GM18508 (cell line): ENCODE data around the gene FAM170B.

Experiments
- ATAC-seq: cut with Tn5 transposase; IDR thresholded peaks from one replicate; pipeline ENCODE4 v1.9.1; 2021; ENCODE audit warnings: moderate number of reproducible peaks; ENCODE audit not compliant: insufficient read depth, unreplicated experiment

The FAM170B gene

GRCh38 chr10:49109669-49110340 is 24.0 kb downstream of the FAM170B start:
- ATAC-seq: no peak

DNA sequence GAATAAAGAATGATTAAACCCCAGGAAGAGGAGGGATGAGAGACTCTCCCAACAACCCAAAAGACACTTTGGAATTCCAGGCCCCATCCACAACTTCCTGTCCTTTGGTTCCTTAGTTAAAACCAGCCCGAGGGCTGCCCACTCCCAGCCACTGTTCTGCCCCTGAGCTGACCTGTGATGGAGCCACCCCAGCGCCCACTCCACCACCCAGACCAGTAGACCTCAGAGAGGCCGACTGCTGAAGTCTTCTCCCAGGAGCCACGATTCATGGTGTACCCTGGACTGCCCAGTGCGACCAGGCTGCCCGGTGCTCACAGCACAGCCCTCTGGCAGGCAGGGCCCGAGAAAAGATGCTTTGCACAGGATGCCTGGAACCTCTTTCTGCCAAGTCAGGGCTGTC is 25.2 kb downstream of the FAM170B start:
- ATAC-seq: no peak

- ATAC-seq: no peak
Observed at GRCh38 chr10:49107887-49108267, 25.9 kb downstream of the FAM170B start.

DNA sequence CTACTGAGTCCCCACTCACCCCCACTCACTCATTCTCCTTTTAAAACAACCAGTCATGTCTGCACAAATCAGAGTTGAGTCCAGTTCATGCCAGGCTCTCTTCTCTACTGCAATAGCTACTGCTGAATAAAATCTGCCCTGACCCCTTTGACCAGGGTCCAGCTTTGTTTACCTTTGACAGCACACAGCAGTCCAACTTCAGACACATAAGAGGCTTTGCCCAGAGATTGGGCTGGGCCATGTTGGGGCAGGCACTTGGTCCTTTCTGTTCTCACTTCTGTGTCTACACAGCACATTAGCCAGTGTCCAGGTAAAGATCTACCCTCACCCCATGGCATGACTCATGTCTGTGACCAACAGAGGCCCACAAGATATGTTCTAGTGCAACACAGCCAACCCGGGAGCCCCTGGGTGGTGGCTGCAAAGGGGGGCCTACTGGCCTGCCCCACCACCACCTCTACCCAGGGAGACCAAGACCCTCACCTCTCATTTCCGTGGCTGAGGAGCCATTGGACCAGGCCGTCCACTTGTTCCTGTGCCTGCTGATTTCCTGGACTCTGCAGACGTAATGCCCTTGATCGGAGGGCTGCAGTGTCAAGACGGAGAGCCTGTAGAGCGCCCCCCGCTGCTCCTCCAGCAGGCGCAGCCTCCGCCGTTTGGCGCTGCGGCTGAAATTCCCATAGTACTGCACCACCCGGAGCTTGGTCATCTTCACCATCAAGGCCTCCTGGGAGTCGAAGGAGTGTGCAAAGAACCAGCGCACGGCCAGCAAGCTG is 26.5 kb downstream of the FAM170B start:
- ATAC-seq: no peak

DNA sequence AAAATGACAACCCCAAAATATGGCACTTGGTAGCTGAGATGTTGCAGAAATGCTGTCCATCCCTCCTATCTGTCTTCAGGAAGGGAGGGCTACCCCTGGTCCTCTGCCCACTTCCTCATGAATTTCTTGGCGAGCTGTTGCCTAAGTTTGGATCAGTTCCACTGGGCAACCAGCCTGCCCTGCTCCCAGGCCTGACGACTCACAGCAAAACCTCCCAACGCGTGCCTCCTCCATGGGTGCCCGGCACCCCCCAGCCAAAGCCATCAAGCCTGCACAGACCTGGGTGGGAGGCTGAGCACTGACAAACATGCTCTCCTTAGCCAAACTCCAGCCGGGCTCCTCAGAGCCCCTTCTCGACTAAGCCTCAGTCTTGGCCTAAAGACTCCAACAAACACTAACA is 27.4 kb downstream of the FAM170B start:
- ATAC-seq: no peak

GRCh38 chr10:49105076-49105475 is 28.7 kb downstream of the FAM170B start:
- ATAC-seq: no peak

GRCh38 chr10:49104323-49104722 is 29.5 kb downstream of the FAM170B start:
- ATAC-seq: no peak

GRCh38 chr10:49103761-49104160 is 30.1 kb downstream of the FAM170B start:
- ATAC-seq: no peak

DNA sequence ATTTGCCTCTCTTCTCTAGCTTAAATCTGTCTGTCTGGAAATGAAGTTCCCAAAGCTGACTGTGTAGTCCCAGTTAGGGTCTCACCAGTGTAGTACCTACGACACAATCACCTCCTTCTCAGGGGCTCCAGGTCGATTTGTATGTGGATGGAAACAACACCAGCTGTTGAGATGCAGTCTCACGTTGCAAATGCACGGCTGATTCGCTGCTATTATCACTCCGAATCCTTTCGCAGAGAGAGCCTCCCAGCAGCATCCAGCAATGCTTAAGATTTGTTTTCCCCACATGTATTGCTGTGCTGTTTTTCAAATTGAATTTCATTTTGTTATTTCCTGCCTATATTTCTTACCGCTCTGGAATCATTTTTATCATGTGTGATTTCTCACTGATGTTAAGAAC is 34.8 kb downstream of the FAM170B start:
- ATAC-seq: no peak

DNA sequence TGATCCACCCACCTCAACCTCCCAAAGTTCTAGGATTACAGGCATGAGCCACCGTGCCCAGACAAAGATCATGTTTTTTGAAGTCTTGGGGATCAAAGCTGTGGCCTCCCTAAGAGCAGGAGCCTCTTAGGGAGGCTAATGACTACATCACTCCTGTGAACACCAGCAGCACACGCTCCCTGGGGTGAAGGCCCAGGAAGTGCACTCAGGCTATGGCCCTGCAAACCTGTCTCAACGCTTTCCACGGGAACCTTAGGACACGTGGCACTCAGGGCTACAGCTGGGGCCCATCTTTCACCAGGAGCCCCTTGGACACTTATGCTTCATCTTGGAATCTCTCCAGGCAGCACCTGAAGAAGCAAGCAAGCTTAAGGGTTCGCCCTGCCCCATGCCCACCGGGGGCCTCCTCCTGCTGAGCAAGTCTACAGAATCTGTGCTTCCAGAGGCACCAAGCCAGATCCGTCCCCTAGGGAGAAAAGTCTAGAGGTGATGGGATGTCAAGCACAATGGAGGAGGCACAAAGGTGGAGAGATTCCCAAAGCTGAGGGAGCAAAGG is 36.9 kb downstream of the FAM170B start:
- no peak for ATAC-seq

DNA sequence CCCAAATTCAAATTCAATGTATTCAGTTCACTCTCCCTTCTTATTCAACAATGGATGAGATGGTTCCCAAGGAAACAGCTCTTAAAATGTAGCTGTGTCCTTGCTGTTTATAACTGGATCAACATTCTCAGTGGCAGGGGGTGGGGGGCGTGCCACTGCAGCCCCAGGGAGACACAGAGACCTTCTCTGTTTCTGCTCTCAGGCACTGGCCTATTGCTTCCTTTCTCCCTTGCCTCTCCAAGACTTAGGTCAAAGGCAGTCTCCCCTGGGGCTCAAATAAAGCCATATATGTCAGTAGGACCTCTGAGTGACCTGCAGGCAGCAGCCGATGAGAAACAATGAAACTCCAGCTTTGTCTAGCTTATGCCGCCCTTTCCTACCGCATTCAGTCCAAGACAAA is 39.2 kb downstream of the FAM170B start:
- ATAC-seq: no peak

GRCh38 chr10:49093922-49094321 is 39.9 kb downstream of the FAM170B start:
- ATAC-seq: no peak

GRCh38 chr10:49092477-49092876 is 41.3 kb downstream of the FAM170B start:
- no peak for ATAC-seq

DNA sequence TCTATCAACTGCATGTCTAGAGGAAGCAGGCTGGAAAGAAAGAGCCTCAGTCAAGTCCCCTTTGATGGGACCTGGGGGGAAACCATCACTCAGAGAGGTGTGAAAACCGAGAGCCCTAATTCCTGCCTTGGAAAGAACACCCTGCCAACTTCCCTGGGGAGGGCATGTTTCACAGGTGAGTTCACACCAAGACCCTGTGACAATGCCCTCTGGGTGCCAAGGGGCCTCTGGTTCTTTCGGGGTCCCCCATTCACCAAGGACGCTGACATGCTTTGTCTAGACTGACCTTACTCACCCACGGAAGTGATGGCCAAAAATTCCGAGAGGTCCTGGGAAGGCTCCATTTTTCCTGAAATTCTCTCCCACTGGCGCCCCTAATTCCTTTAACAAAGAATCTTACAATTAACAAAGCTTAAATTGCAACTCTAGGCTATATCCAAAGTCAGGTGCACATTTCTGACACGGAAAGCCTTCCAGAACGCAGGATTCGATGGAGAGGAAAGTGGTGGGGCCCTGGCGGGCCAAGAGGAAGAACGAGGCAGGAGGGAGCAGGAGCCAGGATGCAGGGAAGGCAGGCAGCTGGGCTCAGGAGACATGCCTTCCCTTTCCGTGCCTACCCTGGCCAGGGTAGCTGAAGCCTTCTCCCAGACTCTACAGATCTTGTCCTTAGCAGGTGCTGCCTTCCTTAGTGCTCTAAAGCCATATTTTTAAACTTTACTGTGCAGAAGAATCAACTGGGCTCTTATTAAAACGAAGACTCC is 42.2 kb downstream of the FAM170B start:
- no peak for ATAC-seq

- ATAC-seq: no peak
Observed at GRCh38 chr10:49090696-49091380, 43.0 kb downstream of the FAM170B start.

- ATAC-seq: no peak
Observed at GRCh38 chr10:49090189-49090575, 43.6 kb downstream of the FAM170B start.

DNA sequence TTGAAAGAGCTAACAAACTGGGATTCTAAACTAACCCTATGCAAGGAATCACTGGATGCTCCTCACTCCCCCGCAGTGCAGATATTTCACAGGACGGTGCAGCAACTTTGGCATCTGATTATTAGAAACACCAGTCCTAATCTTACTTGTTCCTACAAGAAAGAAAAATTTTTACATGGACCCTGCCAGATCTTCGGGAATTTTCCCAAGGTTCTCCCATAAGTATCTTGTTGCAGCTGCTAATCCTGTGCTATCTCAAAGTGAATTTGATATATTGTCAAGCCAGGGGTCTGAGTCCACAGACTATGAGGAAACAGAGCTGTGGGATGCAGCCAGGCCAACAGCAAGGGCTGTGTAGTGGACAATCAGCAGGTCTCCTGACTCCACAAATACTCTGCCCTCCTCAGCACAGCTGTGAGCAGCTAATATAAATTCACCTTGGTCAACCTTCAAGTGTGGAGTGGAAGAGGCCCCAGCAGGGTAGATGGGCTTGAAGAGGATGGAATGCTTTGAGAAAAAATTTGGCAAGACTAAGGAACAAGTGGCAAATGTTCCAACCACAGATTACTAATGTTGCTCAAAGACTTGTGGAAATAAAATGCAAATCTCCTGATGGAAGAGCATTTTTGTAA is 44.1 kb downstream of the FAM170B start:
- ATAC-seq: no peak

DNA sequence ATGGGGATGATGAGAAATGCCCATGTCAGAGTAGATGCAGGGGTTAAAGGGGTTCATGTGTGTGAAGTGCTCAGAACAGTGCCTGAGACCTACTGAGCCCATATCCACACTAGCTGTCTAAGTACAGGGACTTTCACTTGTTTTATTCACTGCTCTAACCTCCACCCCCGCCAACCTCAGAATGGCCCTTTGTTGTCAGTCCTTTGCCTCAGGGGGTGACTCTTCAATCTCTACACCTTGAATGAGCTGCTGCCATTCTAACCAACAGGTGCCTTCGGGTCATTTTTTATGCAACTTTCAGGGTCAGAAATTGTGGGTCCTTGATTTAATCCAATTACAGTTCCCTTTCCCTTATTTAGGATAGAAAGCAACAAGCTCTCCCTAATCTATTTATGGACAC is 44.7 kb downstream of the FAM170B start:
- no peak for ATAC-seq

GRCh38 chr10:49086889-49087288 is 46.9 kb downstream of the FAM170B start:
- no peak for ATAC-seq

DNA sequence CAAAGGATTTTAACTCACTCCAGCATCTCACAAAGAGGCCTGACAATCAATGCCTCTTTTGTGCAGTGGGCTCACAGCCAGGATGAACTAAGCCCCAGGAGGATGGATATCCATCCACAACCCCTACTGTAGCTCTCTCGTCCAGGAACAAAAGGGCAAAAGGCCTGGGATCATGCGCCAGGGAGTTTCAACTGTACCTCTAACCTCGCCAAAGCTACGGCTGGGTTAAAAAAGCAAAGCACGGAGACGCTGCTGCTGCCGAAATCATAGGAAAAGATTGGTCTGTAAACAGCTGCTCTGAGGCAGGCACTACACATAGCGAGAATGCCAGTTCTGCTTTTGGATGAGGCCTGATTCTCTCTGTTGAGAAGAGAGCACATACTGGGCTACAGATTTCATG is 50.6 kb downstream of the FAM170B start:
- ATAC-seq: no peak
